H1 (cell line): ENCODE measurements around the gene ERVFRD-1. TPM values are rescaled to one million over a fixed set of nuclear protein-coding genes. Genes with fewer than 3 reads are reported as not detected.

Experiments used
- CTCF ChIA-PET: fragments of 300-600 bp; sonication (Branson Sonifier 250); formaldehyde crosslinking; loops from one replicate; lab custom pipeline; 2021; ENCODE audit not compliant: partially characterized antibody; lab: Charles Lee
- POLR2A ChIA-PET: fragments of 300-600 bp; sonication (Branson Sonifier 250); formaldehyde crosslinking; loops from one replicate; lab custom pipeline; 2021; ENCODE audit warnings: inconsistent platforms; ENCODE audit not compliant: partially characterized antibody; lab: Charles Lee
- DNase-seq, 2 experiments: peaks; one replicate each; pipeline versions ENCODE4 v3.0.0 to v3.0.0-alpha.2; 2010 to 2022; ENCODE audit warnings: low spot score in 2 of 2, low read depth in 1 of 2, mixed read lengths in 1 of 2
- FAIRE-seq: peaks from 2 replicates; lab custom pipeline; 2011; peaks lifted over from hg19 to GRCh38; lab: Jason Lieb, UNC
- H2AFZ ChIP-seq: 2 replicates; pipeline ENCODE4 v1.8.1; 2012; ENCODE audit warnings: low read length, inconsistent platforms
- H2AK5ac ChIP-seq: 2 replicates; pipeline ENCODE4 v1.6.1; 2013; ENCODE audit warnings: low read depth, low read length
- H2BK120ac ChIP-seq: replicated peaks from 2 replicates; pipeline ENCODE3; 2013; ENCODE audit warnings: low read depth, low read length, inconsistent platforms
- H2BK12ac ChIP-seq: 2 replicates; pipeline ENCODE4 v1.6.1; 2013; ENCODE audit warnings: low read depth, low read length
- H2BK15ac ChIP-seq: 2 replicates; pipeline ENCODE4 v1.6.1; 2013; ENCODE audit warnings: low read length
- H2BK20ac ChIP-seq: 2 replicates; pipeline ENCODE4 v1.6.1; 2013; ENCODE audit warnings: low read length
- H2BK5ac ChIP-seq: 2 replicates; pipeline ENCODE4 v1.6.1; 2013; ENCODE audit warnings: low read depth, low read length
- H3K14ac ChIP-seq: 2 replicates; pipeline ENCODE4 v1.6.1; 2013; ENCODE audit warnings: inconsistent platforms; ENCODE audit not compliant: insufficient read length
- H3K18ac ChIP-seq: 2 replicates; pipeline ENCODE4 v1.6.1; 2013; ENCODE audit warnings: low read length; ENCODE audit errors: extremely low read depth
- H3K23ac ChIP-seq: 2 replicates; pipeline ENCODE4 v1.6.1; 2013; ENCODE audit warnings: inconsistent platforms; ENCODE audit not compliant: insufficient read length
- H3K23me2 ChIP-seq: 2 replicates; pipeline ENCODE4 v1.6.1; 2013; ENCODE audit warnings: low read depth, low read length
- H3K27ac ChIP-seq: 2 replicates; pipeline ENCODE4 v1.6.1; 2011; ENCODE audit warnings: low read depth, low read length, inconsistent platforms
- H3K27me3 ChIP-seq, 4 experiments: replicated peaks in 1 of 4; 1 replicate in 1 of 4; 2 replicates in 3 of 4; pipeline versions ENCODE4 v1.6.1 to v1.8.1; 2011 to 2013; ENCODE audit warnings: low read length in 3 of 4, mild to moderate bottlenecking in 3 of 4, inconsistent platforms in 2 of 4, mixed read lengths in 2 of 4, moderate library complexity in 1 of 4; ENCODE audit not compliant: control insufficient read depth in 3 of 4, insufficient read depth in 3 of 4; ENCODE audit errors: extremely low read depth in 1 of 4
- H3K36me3 ChIP-seq, 4 experiments: 2 replicates each; pipeline versions ENCODE4 v1.6.1 to v1.8.1; 2011 to 2013; ENCODE audit warnings: mild to moderate bottlenecking in 4 of 4, low read length in 3 of 4, moderate library complexity in 2 of 4, control low read depth in 1 of 4, inconsistent platforms in 1 of 4; ENCODE audit not compliant: insufficient read depth in 4 of 4, control insufficient read depth in 2 of 4
- H3K4ac ChIP-seq: replicated peaks from 2 replicates; pipeline ENCODE3; 2013; ENCODE audit warnings: low read length, low read depth, mixed read lengths, inconsistent platforms; ENCODE audit not compliant: insufficient read length
- H3K4me1 ChIP-seq, 4 experiments: replicated peaks in 1 of 4; 1 replicate in 1 of 4; 2 replicates in 3 of 4; pipeline versions ENCODE4 v1.6.1 to v1.8.1; 2011 to 2013; ENCODE audit warnings: low read length in 3 of 4, inconsistent platforms in 2 of 4, mixed read lengths in 1 of 4; ENCODE audit not compliant: insufficient read depth in 4 of 4, control insufficient read depth in 3 of 4
- H3K4me2 ChIP-seq, 2 experiments: 2 replicates each; pipeline versions ENCODE4 v1.6.1 to v1.8.1; 2011 to 2013; ENCODE audit warnings: low read depth in 2 of 2, low read length in 2 of 2, control low read depth in 1 of 2, inconsistent platforms in 1 of 2, mild to moderate bottlenecking in 1 of 2; ENCODE audit not compliant: insufficient read depth in 1 of 2
- H3K4me3 ChIP-seq, 4 experiments: fragments of 200-600, 300-600 bp in 1 of 4; sonication (generic), shearing (Covaris generic), sonication (Bioruptor Twin) in 1 of 4; 2 replicates each; pipeline versions ENCODE4 v1.5.1 to v1.8.1; 2011 to 2016; ENCODE audit warnings: low read length in 4 of 4, low read depth in 3 of 4, control low read depth in 2 of 4, inconsistent platforms in 2 of 4, mild to moderate bottlenecking in 2 of 4, mixed read lengths in 1 of 4, moderate library complexity in 1 of 4; ENCODE audit not compliant: insufficient read depth in 2 of 4; ENCODE audit errors: extremely low read depth in 1 of 4
- H3K56ac ChIP-seq: replicated peaks from 2 replicates; pipeline ENCODE3; 2013; ENCODE audit warnings: low read depth, mild to moderate bottlenecking, mixed read lengths, low read length, inconsistent platforms; ENCODE audit not compliant: insufficient read length
- H3K79me1 ChIP-seq: 2 replicates; pipeline ENCODE4 v1.6.1; 2013; ENCODE audit warnings: low read depth, low read length, control low read depth
- H3K79me2 ChIP-seq, 2 experiments: 2 replicates each; pipeline versions ENCODE4 v1.6.1 to v1.8.1; 2012 to 2013; ENCODE audit warnings: low read length in 2 of 2, mild to moderate bottlenecking in 2 of 2, inconsistent platforms in 1 of 2; ENCODE audit not compliant: insufficient read depth in 2 of 2, control insufficient read depth in 1 of 2
- H3K9ac ChIP-seq, 4 experiments: replicated peaks in 1 of 4; 1 replicate in 1 of 4; 2 replicates in 3 of 4; pipeline versions ENCODE4 v1.6.1 to v1.8.1; 2011 to 2013; ENCODE audit warnings: low read depth in 3 of 4, low read length in 3 of 4, control low read depth in 2 of 4, mild to moderate bottlenecking in 2 of 4, moderate library complexity in 2 of 4, inconsistent platforms in 1 of 4; ENCODE audit errors: extremely low read depth in 1 of 4
- H3K9me3 ChIP-seq, 2 experiments: 2 replicates each; pipeline versions ENCODE4 v1.6.1 to v1.8.1; 2012 to 2013; ENCODE audit warnings: mild to moderate bottlenecking in 2 of 2, moderate library complexity in 2 of 2, control low read depth in 1 of 2, inconsistent platforms in 1 of 2, low read depth in 1 of 2, low read length in 1 of 2, mixed read lengths in 1 of 2; ENCODE audit not compliant: insufficient read depth in 2 of 2
- H4K20me1 ChIP-seq, 2 experiments: replicated peaks in 1 of 2; 2 replicates each; pipeline versions ENCODE3 to v1.8.1; 2011 to 2013; ENCODE audit warnings: inconsistent platforms in 2 of 2, low read length in 2 of 2, mild to moderate bottlenecking in 1 of 2; ENCODE audit not compliant: insufficient read depth in 2 of 2, control insufficient read depth in 1 of 2
- H4K5ac ChIP-seq: 2 replicates; pipeline ENCODE4 v1.6.1; 2013; ENCODE audit warnings: low read length, low read depth, mixed read lengths, inconsistent platforms; ENCODE audit not compliant: insufficient read length
- H4K8ac ChIP-seq: 2 replicates; pipeline ENCODE4 v1.8.0; 2013; ENCODE audit warnings: mild to moderate bottlenecking, moderate library complexity, low read length, inconsistent platforms; ENCODE audit not compliant: insufficient read depth; ENCODE audit errors: extremely low read depth
- H4K91ac ChIP-seq: replicated peaks from 2 replicates; pipeline ENCODE3; 2013; ENCODE audit warnings: low read length, mixed read lengths, inconsistent platforms; ENCODE audit not compliant: insufficient read length
- CEBPB ChIP-seq: IDR thresholded peaks from 2 replicates; pipeline ENCODE4 v1.6.1; 2012; ENCODE audit warnings: low read depth, low read length
- EGR1 ChIP-seq: IDR thresholded peaks from 2 replicates; pipeline ENCODE4 v1.6.1; 2011; ENCODE audit warnings: low read depth, low read length, borderline replicate concordance
- NRF1 ChIP-seq: IDR thresholded peaks from 2 replicates; pipeline ENCODE4 v1.6.1; 2011; ENCODE audit warnings: mild to moderate bottlenecking, low read depth, low read length, improper control_type of control experiment
- WGBS, 2 experiments: shearing (Covaris generic) in 1 of 2; methylation state at CpG; one replicate each; pipeline versions ENCODE4 v1.1.6 to v1.1.7; 2013 to 2015; ENCODE audit warnings: low lambda C conversion rate in 2 of 2, mixed read lengths in 2 of 2, inconsistent platforms in 1 of 2, low coverage in 1 of 2, missing lambda C conversion rate in 1 of 2; ENCODE audit not compliant: insufficient replicate concordance in 2 of 2, insufficient coverage in 1 of 2, insufficient read length in 1 of 2; ENCODE audit errors: extremely low coverage in 1 of 2, missing lambda C conversion rate in 1 of 2; 5-methylcytosine and 5-hydroxymethylcytosine counted together
- polyA plus RNA-seq, 7 experiments: library from polyadenylated mRNA; depleted of rRNA in 3 of 7; stranded (reverse) in 5 of 7; unstranded in 2 of 7; fragments of >200 nt in 5 of 7; fragments of 200-250 nt in 2 of 7; gene quantifications; 1 replicate in 5 of 7; 2 replicates in 1 of 7; 4 replicates in 1 of 7; pipeline versions ENCODE4 v1.2.1 to v1.2.3, GENCODE V29; 2011 to 2013; ENCODE audit warnings: missing spikeins in 2 of 7, mixed read lengths in 2 of 7
- total RNA-seq: library from RNA; stranded (reverse); fragmentation: NEBNext Ultra II Directional; extraction: Animal tissue kit (Norgen Biotek cat#: 25700); gene quantifications from 2 replicates; pipeline ENCODE4 v1.2.1, GENCODE V29; 2021

The ERVFRD-1 gene
- total and polyA plus RNA-seq, 2 of the 8 experiments (the other 6 are each of a cell fraction or from before 2014, with no cell fraction given) = not detected

GRCh38 chr6:11143394-11144371 is 32.2 kb upstream of the ERVFRD-1 start:
- Histone ChIP-seq H2BK120ac (no peak overlapping the region), H2BK5ac (no peak overlapping the region), H3K9me3 (no peaks in the 10 kb centered on the region), H3K79me1 (no peaks in the 10 kb centered on the region), H3K14ac (no peak overlapping the region), H3K23me2 (no peaks in the 10 kb centered on the region), H3K23ac (no peak overlapping the region), H3K4me1 (peaks cover 1 to 7% (median 5%) of the 10 kb centered on the region in 4 experiments; a peak in 3 of 7 replicates), H3K9ac (no peak overlapping the region), H4K5ac (no peak overlapping the region), H3K56ac (no peak overlapping the region), H4K8ac (no peak overlapping the region), H2BK12ac (no peak overlapping the region), H3K4me3 (no peak overlapping the region), H3K27ac (no peak overlapping the region), H2BK15ac (no peak overlapping the region), H4K91ac (no peak overlapping the region), H3K4ac (no peak overlapping the region), H2AFZ (no peak overlapping the region), H3K18ac (no peak overlapping the region), H3K79me2 (no peaks in the 10 kb centered on the region), H3K36me3 (no peaks in the 10 kb centered on the region), H3K4me2 (no peak overlapping the region), H2BK20ac (peak overlapping the region; percentile 55; the same call in 1 of the 2 replicates), H2AK5ac (0 out of 2 replicates have a peak overlapping the region, but pooled peaks have one; percentile 40), H3K27me3 (no peaks in the 10 kb centered on the region), H4K20me1 (no peaks in the 10 kb centered on the region)
- FAIRE-seq (no peak), DNase-seq (no peak)
- POLR2A ChIA-PET = interaction anchor here (1.1 kb wide), 1 partner anchor 352 kb away, joined by 3 read pairs; no protein-coding TSS in a partner anchor
- CTCF ChIA-PET = interaction anchor here (0.5 to 4.5 kb wide), 23 partner anchors 11 to 432 kb away, joined by 3 to 82 read pairs (median 3); no protein-coding TSS in a partner anchor
- 91% methylated on average over 10 of the region's 10 CpGs; no CpG with 5 or more reads in 1 of the 2 experiments for WGBS, 2 experiments
- TF ChIP-seq EGR1 (no peak), CEBPB (peak; percentile 56), NRF1 (no peak)
